Esophagus squamous epithelium (tissue), 4 donors: ENCODE data around the gene NEO1.

ENCODE experiments used
- CTCF ChIP-seq, 6 experiments: fragments of 450-650 bp in 4 of 6; fragments of 200-600 bp in 2 of 6; sonication (generic) in 2 of 6; IDR thresholded peaks; one replicate each; pipeline ENCODE4 v1.5.1; 2016 to 2019; ENCODE audit warnings: antibody characterized with exemption in 6 of 6, mild to moderate bottlenecking in 4 of 6, moderate library complexity in 4 of 6
- POLR2A ChIP-seq, 4 donors: fragments of 450-650 bp; IDR thresholded peaks; one replicate each; pipeline ENCODE4 v1.6.1; 2017; ENCODE audit warnings: antibody characterized with exemption in 4 of 4, mild to moderate bottlenecking in 4 of 4, moderate library complexity in 3 of 4

- no peak for TF ChIP-seq CTCF (IDR thresholded peaks at IDR 0.05)
- no peak for TF ChIP-seq POLR2A (IDR thresholded peaks at IDR 0.05)
Observed at GRCh38 chr15:73049564-73050215, 2.6 kb upstream of the NEO1 start.
